Measurements from ENCODE around the gene KCNJ8. TPM values are rescaled to one million over a fixed set of nuclear protein-coding genes. Genes with fewer than 3 reads are reported as not detected.

KCNJ8 gene
- total RNA-seq, 1 donor from 2014 or later: 27.8 TPM

DNA sequence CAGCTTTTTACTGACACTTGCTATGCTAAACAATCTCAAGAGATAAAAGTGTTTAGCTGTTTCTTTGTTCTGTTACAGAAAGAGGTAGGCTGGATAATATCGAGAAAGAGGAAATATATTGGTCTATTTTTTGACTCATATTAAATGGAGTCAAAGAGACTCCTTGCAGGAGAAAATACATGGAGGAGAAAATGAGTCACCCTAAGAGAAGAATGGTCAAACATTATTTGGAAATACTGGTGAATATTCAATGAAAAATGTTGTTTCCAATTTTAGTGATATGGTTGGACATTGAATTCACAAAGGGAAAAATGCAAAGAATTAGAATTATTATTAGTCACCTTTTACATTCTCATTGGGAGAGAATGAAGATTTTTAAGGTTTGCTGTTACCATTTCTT is 3.2 kb downstream of the KCNJ8 start:
- intact Hi-C loops (cut with DNase I): loop anchor here (5.0 to 10.0 kb wide), 2 partner anchors 56 to 337 kb away; partner anchors contain the start of gene PYROXD1
- no peak for TF ChIP-seq CTCF (IDR thresholded peaks at IDR 0.05)
- DNase-seq (ENCODE audit: low spot score in 2 of 2): no peak
- no peaks in the 10 kb centered on the region for H3K27me3 ChIP-seq
- H3K36me3 ChIP-seq: peaks cover 0 to 6% of the 10 kb centered on the region in 2 donors
- H3K4me1 ChIP-seq: no peaks in the 10 kb centered on the region
- H3K9me3 ChIP-seq: no peaks in the 10 kb centered on the region
- H3K4me3 ChIP-seq: no peak overlapping the region
- H3K27ac ChIP-seq: peak overlapping the region in 1 of 2 donors; percentile 35

GRCh38 chr12:21769307-21769706 is 5.2 kb downstream of the KCNJ8 start:
- H3K4me3 ChIP-seq: no peak overlapping the region
- no peaks in the 10 kb centered on the region for H3K27me3 ChIP-seq
- no peaks in the 10 kb centered on the region for H3K4me1 ChIP-seq
- DNase-seq (ENCODE audit: low spot score in 2 of 2): no peak
- no peaks in the 10 kb centered on the region for H3K9me3 ChIP-seq
- intact Hi-C loops (cut with DNase I): no loop called here
- TF ChIP-seq CTCF (IDR thresholded peaks at IDR 0.05): no peak
- no peak overlapping the region for H3K27ac ChIP-seq
- peaks cover 0 to 17% of the 10 kb centered on the region in 2 donors for H3K36me3 ChIP-seq

DNA sequence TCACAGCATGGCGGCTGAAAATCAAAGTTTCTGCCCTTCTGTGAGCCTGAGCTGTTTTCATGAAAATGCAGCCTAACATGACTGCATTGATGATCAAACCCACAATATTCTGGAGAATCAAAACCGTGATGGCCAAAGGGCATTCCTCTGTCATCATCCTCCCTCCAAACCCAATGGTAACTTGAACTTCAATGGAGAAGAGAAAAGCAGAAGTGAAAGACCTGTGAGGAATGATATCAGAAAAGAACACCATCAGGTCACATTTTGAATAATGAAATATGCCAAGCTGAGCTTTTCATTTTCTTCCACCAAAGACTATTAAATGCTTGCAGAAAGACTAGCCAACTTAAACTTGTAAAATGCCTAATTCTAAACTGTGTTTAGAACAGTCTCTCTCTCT is 8.1 kb downstream of the KCNJ8 start:
- intact Hi-C loops (cut with DNase I): no loop called here
- Histone ChIP-seq H3K4me1 (no peaks in the 10 kb centered on the region), H3K27ac (no peak overlapping the region)

GRCh38 chr12:21764950-21765349 is 9.6 kb downstream of the KCNJ8 start:
- Histone ChIP-seq H3K4me3 (no peak overlapping the region), H3K27ac (no peak overlapping the region), H3K9me3 (no peaks in the 10 kb centered on the region), H3K36me3 (peaks cover 0 to 17% of the 10 kb centered on the region in 2 donors), H3K27me3 (no peaks in the 10 kb centered on the region), H3K4me1 (no peaks in the 10 kb centered on the region)
- intact Hi-C loops (cut with DNase I): no loop called here
- no peak for DNase-seq (ENCODE audit: low spot score in 2 of 2)
- TF ChIP-seq CTCF (IDR thresholded peaks at IDR 0.05): no peak

More for the DNA sequence above, 8.1 kb downstream of the KCNJ8 start:
- H3K9me3 ChIP-seq: no peaks in the 10 kb centered on the region
- H3K4me3 ChIP-seq: no peak overlapping the region
- H3K27me3 ChIP-seq: no peaks in the 10 kb centered on the region
- DNase-seq (ENCODE audit: low spot score in 2 of 2): no peak
- peaks cover 0 to 17% of the 10 kb centered on the region in 2 donors for H3K36me3 ChIP-seq
- TF ChIP-seq CTCF (IDR thresholded peaks at IDR 0.05): no peak

DNA sequence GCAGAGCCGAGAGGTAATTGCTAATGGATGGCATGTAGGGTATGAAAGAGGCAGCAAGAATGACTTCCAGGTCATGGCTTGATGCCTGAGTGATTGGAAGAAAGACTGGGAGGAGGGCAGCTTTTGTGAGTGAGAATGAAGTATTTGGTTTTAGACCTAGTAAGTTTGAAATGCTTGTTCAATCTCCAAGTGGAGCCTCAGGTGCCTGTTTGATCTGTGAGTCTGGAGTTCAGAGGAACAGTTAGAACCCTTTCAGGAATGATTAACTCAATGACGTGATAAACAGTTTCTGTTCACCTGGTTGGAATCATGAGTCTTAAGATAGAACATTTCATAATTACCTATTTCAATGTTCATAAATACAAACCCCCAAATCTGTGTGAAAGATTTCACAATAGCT is 10.4 kb downstream of the KCNJ8 start:
- Histone ChIP-seq H3K27me3 (no peaks in the 10 kb centered on the region), H3K36me3 (peaks cover 0 to 17% of the 10 kb centered on the region in 2 donors), H3K27ac (no peak overlapping the region), H3K9me3 (no peaks in the 10 kb centered on the region), H3K4me1 (no peaks in the 10 kb centered on the region), H3K4me3 (no peak overlapping the region)
- no peak for DNase-seq (ENCODE audit: low spot score in 2 of 2)
- intact Hi-C loops (cut with DNase I): no loop called here
- no peak for TF ChIP-seq CTCF (IDR thresholded peaks at IDR 0.05)

- no peak overlapping the region for H3K27ac ChIP-seq
- no peaks in the 10 kb centered on the region for H3K4me1 ChIP-seq
- intact Hi-C loops (cut with DNase I): no loop called here
- no peaks in the 10 kb centered on the region for H3K9me3 ChIP-seq
- H3K36me3 ChIP-seq: peaks cover 0 to 17% of the 10 kb centered on the region in 2 donors
- no peak for DNase-seq (ENCODE audit: low spot score in 2 of 2)
- H3K27me3 ChIP-seq: no peaks in the 10 kb centered on the region
- no peak overlapping the region for H3K4me3 ChIP-seq
- TF ChIP-seq CTCF (IDR thresholded peaks at IDR 0.05): no peak
These were observed 11.0 kb downstream of the KCNJ8 start for GRCh38 chr12:21763531-21763930.
